ENCODE data around the gene BEND5. TPM values are rescaled to one million over a fixed set of nuclear protein-coding genes. Genes with fewer than 3 reads are reported as not detected.

Gene BEND5
- total and polyA plus RNA-seq, 4 donors = 0.12 to 0.93 (median 0.19) TPM

- no peaks in the 10 kb centered on the region for H3K9me3 ChIP-seq (ENCODE audit: control insufficient read depth in 4 of 4, low read length in 3 of 4)
- no peak overlapping the region for H3K27ac ChIP-seq (ENCODE audit: low read depth in 1 of 2, low read length in 2 of 2)
- H3K27me3 ChIP-seq (ENCODE audit: control insufficient read depth in 4 of 4, insufficient read depth in 4 of 4, low read length in 3 of 4) = no peaks in the 10 kb centered on the region
- no peaks in the 10 kb centered on the region for H3K4me1 ChIP-seq (ENCODE audit: control insufficient read depth in 4 of 4, insufficient read depth in 4 of 4, low read length in 3 of 4)
- no peak for TF ChIP-seq EGR1 (IDR thresholded peaks at IDR 0.05; ENCODE audit: low read depth in 2 of 2)
- no peak for TF ChIP-seq ZBTB33 (IDR thresholded peaks at IDR 0.05)
- TF ChIP-seq YY1 (IDR thresholded peaks at IDR 0.05) = no peak
- TF ChIP-seq HNF4A (conservative IDR thresholded peaks at IDR 0.05) = no peak
- no peak for TF ChIP-seq CTCF (IDR thresholded peaks at IDR 0.05; ENCODE audit: low read depth, low read length, missing input control)
- no peak for TF ChIP-seq TAF1 (conservative IDR thresholded peaks at IDR 0.05)
- no peak for TF ChIP-seq REST (IDR thresholded peaks at IDR 0.05)
- TF ChIP-seq ATF3 (IDR thresholded peaks at IDR 0.05) = no peak
- TF ChIP-seq FOXA2 (IDR thresholded peaks at IDR 0.05) = no peak
- TF ChIP-seq MAX (IDR thresholded peaks at IDR 0.05) = no peak
- H3K9ac ChIP-seq (ENCODE audit: low read depth in 1 of 2, low read length in 2 of 2) = no peak overlapping the region
- no peak overlapping the region for H3K4me3 ChIP-seq (ENCODE audit: low read depth in 1 of 3, low read length in 3 of 3)
- no peak for DNase-seq (ENCODE audit: low spot score)
- no peaks in the 10 kb centered on the region for H3K36me3 ChIP-seq (ENCODE audit: control insufficient read depth in 4 of 4, insufficient read depth in 3 of 4, low read depth in 1 of 4, low read length in 3 of 4)
- WGBS = 63% methylated on average over 4 of the region's 4 CpGs
Observed at GRCh38 chr1:48807554-48808260, 31.0 kb upstream of the BEND5 start.

- no peaks in the 10 kb centered on the region for H3K4me1 ChIP-seq (ENCODE audit: control insufficient read depth in 4 of 4, insufficient read depth in 4 of 4, low read length in 3 of 4)
- no peaks in the 10 kb centered on the region for H3K36me3 ChIP-seq (ENCODE audit: control insufficient read depth in 4 of 4, insufficient read depth in 3 of 4, low read depth in 1 of 4, low read length in 3 of 4)
- no peaks in the 10 kb centered on the region for H3K27me3 ChIP-seq (ENCODE audit: control insufficient read depth in 4 of 4, insufficient read depth in 4 of 4, low read length in 3 of 4)
- H3K9ac ChIP-seq (ENCODE audit: low read depth in 1 of 2, low read length in 2 of 2) = no peak overlapping the region
- no peak overlapping the region for H3K4me3 ChIP-seq (ENCODE audit: low read depth in 1 of 3, low read length in 3 of 3)
- H3K9me3 ChIP-seq (ENCODE audit: control insufficient read depth in 4 of 4, low read length in 3 of 4) = no peaks in the 10 kb centered on the region
- H3K27ac ChIP-seq (ENCODE audit: low read depth in 1 of 2, low read length in 2 of 2) = no peak overlapping the region
- DNase-seq (ENCODE audit: low spot score) = no peak
- TF ChIP-seq REST (IDR thresholded peaks at IDR 0.05) (no peak), ATF3 (IDR thresholded peaks at IDR 0.05) (no peak), HNF4A (conservative IDR thresholded peaks at IDR 0.05) (no peak), FOXA1 (IDR thresholded peaks at IDR 0.05) (no peak), CTCF (IDR thresholded peaks at IDR 0.05; ENCODE audit: low read depth, low read length, missing input control) (no peak), SP1 (IDR thresholded peaks at IDR 0.05) (no peak), MAX (IDR thresholded peaks at IDR 0.05) (no peak), ZBTB33 (IDR thresholded peaks at IDR 0.05) (no peak)
Observed at GRCh38 chr1:48803474-48803873, 26.8 kb upstream of the BEND5 start.
